H9 (cell line): Measurements from ENCODE around the gene TMCC2. TPM values are rescaled to one million over a fixed set of nuclear protein-coding genes. Genes with fewer than 3 reads are reported as not detected.

Experiments used
- DNase-seq: peaks from one replicate; pipeline ENCODE4 v3.0.0-alpha.2; 2017
- H2AFZ ChIP-seq: one replicate; pipeline ENCODE4 v1.6.1; 2013; ENCODE audit warnings: mild to moderate bottlenecking, low read length, control low read depth, moderate library complexity
- H2AK5ac ChIP-seq: 2 replicates; pipeline ENCODE4 v1.6.1; 2013; ENCODE audit warnings: low read length, control low read depth, mixed read lengths; ENCODE audit not compliant: insufficient read length
- H2BK120ac ChIP-seq: one replicate; pipeline ENCODE4 v1.6.1; 2013; ENCODE audit warnings: low read depth, mild to moderate bottlenecking, low read length, control low read depth, inconsistent platforms; ENCODE audit not compliant: poor library complexity, severe bottlenecking
- H2BK12ac ChIP-seq: 2 replicates; pipeline ENCODE4 v1.6.1; 2013; ENCODE audit warnings: low read length, control low read depth, mixed read lengths, low read depth; ENCODE audit not compliant: insufficient read length
- H2BK15ac ChIP-seq: 2 replicates; pipeline ENCODE4 v1.6.1; 2013; ENCODE audit warnings: low read depth, low read length, control low read depth
- H2BK20ac ChIP-seq: one replicate; pipeline ENCODE4 v1.6.1; 2013; ENCODE audit warnings: low read depth, mild to moderate bottlenecking, low read length, control low read depth, inconsistent platforms; ENCODE audit not compliant: poor library complexity, severe bottlenecking
- H2BK5ac ChIP-seq: 2 replicates; pipeline ENCODE4 v1.6.1; 2013; ENCODE audit warnings: low read length, control low read depth, mixed read lengths; ENCODE audit not compliant: insufficient read length
- H3K14ac ChIP-seq: 2 replicates; pipeline ENCODE4 v1.6.1; 2013; ENCODE audit warnings: low read length, control low read depth; ENCODE audit not compliant: insufficient read depth
- H3K18ac ChIP-seq: 2 replicates; pipeline ENCODE4 v1.6.1; 2013; ENCODE audit warnings: low read depth, mild to moderate bottlenecking, mixed read lengths, low read length, control low read depth; ENCODE audit not compliant: insufficient read length
- H3K23ac ChIP-seq: 2 replicates; pipeline ENCODE4 v1.6.1; 2013; ENCODE audit warnings: low read length, control low read depth, mixed read lengths, low read depth; ENCODE audit not compliant: insufficient read length
- H3K23me2 ChIP-seq: 2 replicates; pipeline ENCODE4 v1.6.1; 2013; ENCODE audit warnings: low read depth, mild to moderate bottlenecking, mixed read lengths, low read length, control low read depth; ENCODE audit not compliant: insufficient read length, poor library complexity, severe bottlenecking
- H3K27ac ChIP-seq: 2 replicates; pipeline ENCODE4 v1.5.1; 2013; ENCODE audit warnings: low read length, control low read depth, mixed read lengths, low read depth; ENCODE audit not compliant: insufficient read length
- H3K27me3 ChIP-seq: 2 replicates; pipeline ENCODE4 v1.6.1; 2013; ENCODE audit warnings: low read length, control low read depth, inconsistent platforms; ENCODE audit not compliant: insufficient read depth
- H3K4ac ChIP-seq: 2 replicates; pipeline ENCODE4 v1.6.1; 2013; ENCODE audit warnings: low read depth, mild to moderate bottlenecking, control low read depth, inconsistent platforms, low read length, moderate library complexity
- H3K4me1 ChIP-seq: 2 replicates; pipeline ENCODE4 v1.6.1; 2013; ENCODE audit warnings: low read length, control low read depth, inconsistent platforms; ENCODE audit not compliant: insufficient read depth
- H3K4me2 ChIP-seq: 2 replicates; pipeline ENCODE4 v1.6.1; 2013; ENCODE audit warnings: low read length, control low read depth, mixed read lengths; ENCODE audit not compliant: insufficient read length, insufficient read depth
- H3K56ac ChIP-seq: 2 replicates; pipeline ENCODE4 v1.6.1; 2013; ENCODE audit warnings: low read depth, mild to moderate bottlenecking, mixed read lengths, low read length, control low read depth; ENCODE audit not compliant: insufficient read length
- H3K79me1 ChIP-seq: 2 replicates; pipeline ENCODE4 v1.6.1; 2013; ENCODE audit warnings: low read depth, mild to moderate bottlenecking, moderate library complexity, low read length, control low read depth, inconsistent platforms; ENCODE audit not compliant: insufficient read depth, poor library complexity, severe bottlenecking
- H3K79me2 ChIP-seq: 2 replicates; pipeline ENCODE4 v1.6.1; 2013; ENCODE audit warnings: low read length, control low read depth, inconsistent platforms; ENCODE audit not compliant: insufficient read depth
- H3K9ac ChIP-seq: 2 replicates; pipeline ENCODE4 v1.6.1; 2013; ENCODE audit warnings: low read length, control low read depth, mixed read lengths; ENCODE audit not compliant: insufficient read length; ENCODE audit errors: extremely low read depth
- H3K9me3 ChIP-seq: one replicate; pipeline ENCODE4 v1.6.1; 2013; ENCODE audit warnings: low read depth, low read length, inconsistent platforms; ENCODE audit not compliant: control insufficient read depth
- H3T11ph ChIP-seq: one replicate; pipeline ENCODE4 v1.6.1; 2013; ENCODE audit warnings: mild to moderate bottlenecking, low read length, control low read depth, inconsistent platforms
- H4K20me1 ChIP-seq: one replicate; pipeline ENCODE4 v1.6.1; 2013; ENCODE audit not compliant: control insufficient read depth, insufficient read length, insufficient read depth
- H4K5ac ChIP-seq: 2 replicates; pipeline ENCODE4 v1.6.1; 2013; ENCODE audit warnings: low read depth, mild to moderate bottlenecking, mixed read lengths, low read length, control low read depth; ENCODE audit not compliant: insufficient read length
- H4K8ac ChIP-seq: replicated peaks from 2 replicates; pipeline ENCODE4 v1.6.1; 2013; ENCODE audit warnings: low read length, control low read depth, mixed read lengths, low read depth; ENCODE audit not compliant: insufficient read length
- H4K91ac ChIP-seq: 2 replicates; pipeline ENCODE4 v1.6.1; 2013; ENCODE audit warnings: low read depth, mild to moderate bottlenecking, moderate library complexity, mixed read lengths, low read length, control low read depth; ENCODE audit not compliant: insufficient read length
- H3K27ac Mint-ChIP-seq, 3 experiments: 2 replicates in 2 of 3; 3 replicates in 1 of 3; pipeline ENCODE4 v1.8.0; 2020 to 2021; ENCODE audit warnings: mixed read lengths in 3 of 3, mild to moderate bottlenecking in 1 of 3, moderate library complexity in 1 of 3
- H3K27me3 Mint-ChIP-seq: 2 replicates; pipeline ENCODE4 v1.8.0; 2021; ENCODE audit warnings: low read depth, mild to moderate bottlenecking, moderate library complexity, mixed read lengths
- H3K36me3 Mint-ChIP-seq, 3 experiments: 2 replicates in 2 of 3; 3 replicates in 1 of 3; pipeline ENCODE4 v1.8.0; 2020 to 2021; ENCODE audit warnings: low read depth in 3 of 3, mixed read lengths in 3 of 3; ENCODE audit not compliant: insufficient read depth in 1 of 3
- H3K4me1 Mint-ChIP-seq, 2 experiments: 2 replicates each; pipeline ENCODE4 v1.8.0; 2020; ENCODE audit warnings: mixed read lengths in 2 of 2
- H3K4me3 Mint-ChIP-seq, 2 experiments: 2 replicates in 1 of 2; 3 replicates in 1 of 2; pipeline ENCODE4 v1.8.0; 2020 to 2021; ENCODE audit warnings: mild to moderate bottlenecking in 2 of 2, mixed read lengths in 2 of 2, moderate library complexity in 1 of 2
- H3K9me3 Mint-ChIP-seq, 2 experiments: 2 replicates in 1 of 2; 3 replicates in 1 of 2; pipeline ENCODE4 v1.8.0; 2020; ENCODE audit warnings: mild to moderate bottlenecking in 2 of 2, mixed read lengths in 2 of 2, moderate library complexity in 1 of 2
- WGBS: extraction: QIAGEN DNeasy Blood & Tissue Kit; methylation state at CpG from one replicate; pipeline ENCODE4 v1.1.7; 2013; ENCODE audit warnings: missing lambda C conversion rate, low lambda C conversion rate, mixed read lengths; ENCODE audit not compliant: insufficient read length; ENCODE audit errors: extremely low coverage; 5-methylcytosine and 5-hydroxymethylcytosine counted together
- total RNA-seq: library from RNA; stranded (reverse); gene quantifications from 2 replicates; pipeline ENCODE4 v1.2.1, GENCODE V29; 2021
- TF ChIP-seq, protein P1 (sequence below): fragments of 200-600 bp; sonication (generic); conservative IDR thresholded peaks from 3 replicates; pipeline ENCODE4 v1.8.0; 2021; ENCODE audit warnings: antibody characterized with exemption, mild to moderate bottlenecking

TMCC2 gene
- total RNA-seq, 1 experiment from 2014 or later = 11.7 TPM

DNA sequence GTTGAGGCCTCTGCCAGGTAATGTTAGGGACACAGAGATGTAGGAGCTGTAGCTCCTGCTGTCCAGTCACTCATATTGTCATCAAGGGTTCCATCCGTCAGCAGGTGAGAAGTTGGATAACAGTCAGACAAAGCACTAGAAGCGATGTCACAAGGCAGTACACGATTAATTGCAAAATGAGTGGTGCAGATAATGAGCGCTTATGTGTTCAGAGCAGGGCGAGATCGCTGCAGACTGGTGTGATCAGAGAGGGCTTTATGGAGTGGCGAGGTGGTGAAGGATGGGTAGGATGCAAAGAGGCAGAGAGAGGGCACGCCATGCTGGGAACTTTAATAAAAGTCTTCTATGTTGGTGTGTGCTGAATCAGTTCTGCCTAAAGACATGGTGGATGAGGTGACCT, 8.8 kb downstream of the TMCC2 start:
- H3K27me3 Mint-ChIP-seq = no peaks in the 10 kb centered on the region

More for the DNA sequence above, 8.8 kb downstream of the TMCC2 start:
- Mint-ChIP-seq H3K36me3 (0 out of 7 replicates have a peak, but pooled peaks cover 0 to 3% (median 0%) of the 10 kb centered on the region in 3 experiments), H3K27ac (peak overlapping the region in 1 of 3 experiments; percentile 1; a peak in 1 of 7 replicates), H3K4me3 (no peak overlapping the region), H3K9me3 (no peaks in the 10 kb centered on the region), H3K4me1 (peaks cover 5 to 12% of the 10 kb centered on the region in 2 experiments; a peak in 2 of 4 replicates)
- no peaks in the 10 kb centered on the region for H3K23me2 ChIP-seq
- no peak overlapping the region for H3K23ac ChIP-seq
- no peak overlapping the region for H4K8ac ChIP-seq
- H3T11ph ChIP-seq = no peak overlapping the region
- H3K79me2 ChIP-seq = no peaks in the 10 kb centered on the region
- H2BK20ac ChIP-seq = no peak overlapping the region
- no peak overlapping the region for H2BK5ac ChIP-seq
- H3K4ac ChIP-seq = no peak overlapping the region
- H2BK12ac ChIP-seq = no peak overlapping the region
- no peak overlapping the region for H3K56ac ChIP-seq
- WGBS = no CpG with 5 or more reads among the region's 8 CpGs
- H4K5ac ChIP-seq = no peak overlapping the region
- no peak for DNase-seq
- no peaks in the 10 kb centered on the region for H3K79me1 ChIP-seq
- TF ChIP-seq, protein P1, sequence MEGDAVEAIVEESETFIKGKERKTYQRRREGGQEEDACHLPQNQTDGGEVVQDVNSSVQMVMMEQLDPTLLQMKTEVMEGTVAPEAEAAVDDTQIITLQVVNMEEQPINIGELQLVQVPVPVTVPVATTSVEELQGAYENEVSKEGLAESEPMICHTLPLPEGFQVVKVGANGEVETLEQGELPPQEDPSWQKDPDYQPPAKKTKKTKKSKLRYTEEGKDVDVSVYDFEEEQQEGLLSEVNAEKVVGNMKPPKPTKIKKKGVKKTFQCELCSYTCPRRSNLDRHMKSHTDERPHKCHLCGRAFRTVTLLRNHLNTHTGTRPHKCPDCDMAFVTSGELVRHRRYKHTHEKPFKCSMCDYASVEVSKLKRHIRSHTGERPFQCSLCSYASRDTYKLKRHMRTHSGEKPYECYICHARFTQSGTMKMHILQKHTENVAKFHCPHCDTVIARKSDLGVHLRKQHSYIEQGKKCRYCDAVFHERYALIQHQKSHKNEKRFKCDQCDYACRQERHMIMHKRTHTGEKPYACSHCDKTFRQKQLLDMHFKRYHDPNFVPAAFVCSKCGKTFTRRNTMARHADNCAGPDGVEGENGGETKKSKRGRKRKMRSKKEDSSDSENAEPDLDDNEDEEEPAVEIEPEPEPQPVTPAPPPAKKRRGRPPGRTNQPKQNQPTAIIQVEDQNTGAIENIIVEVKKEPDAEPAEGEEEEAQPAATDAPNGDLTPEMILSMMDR = no peak
- H3K9me3 ChIP-seq = no peaks in the 10 kb centered on the region
- H3K27ac ChIP-seq = no peak overlapping the region
- no peak overlapping the region for H3K9ac ChIP-seq
- H3K4me1 ChIP-seq = no peaks in the 10 kb centered on the region
- H4K91ac ChIP-seq = no peak overlapping the region
- H3K18ac ChIP-seq = no peak overlapping the region
- no peak overlapping the region for H3K4me2 ChIP-seq
- H3K14ac ChIP-seq = no peak overlapping the region
- H2AK5ac ChIP-seq = no peak overlapping the region
- no peak overlapping the region for H2AFZ ChIP-seq
- H3K27me3 ChIP-seq = no peaks in the 10 kb centered on the region
- no peak overlapping the region for H2BK120ac ChIP-seq
- no peak overlapping the region for H2BK15ac ChIP-seq
- no peaks in the 10 kb centered on the region for H4K20me1 ChIP-seq
